Measurements from ENCODE around the gene RAB7A. TPM values are rescaled to one million over a fixed set of nuclear protein-coding genes. Genes with fewer than 3 reads are reported as not detected.

RAB7A gene
- total RNA-seq: 40.3 and 40.8 TPM in 2 replicates

DNA sequence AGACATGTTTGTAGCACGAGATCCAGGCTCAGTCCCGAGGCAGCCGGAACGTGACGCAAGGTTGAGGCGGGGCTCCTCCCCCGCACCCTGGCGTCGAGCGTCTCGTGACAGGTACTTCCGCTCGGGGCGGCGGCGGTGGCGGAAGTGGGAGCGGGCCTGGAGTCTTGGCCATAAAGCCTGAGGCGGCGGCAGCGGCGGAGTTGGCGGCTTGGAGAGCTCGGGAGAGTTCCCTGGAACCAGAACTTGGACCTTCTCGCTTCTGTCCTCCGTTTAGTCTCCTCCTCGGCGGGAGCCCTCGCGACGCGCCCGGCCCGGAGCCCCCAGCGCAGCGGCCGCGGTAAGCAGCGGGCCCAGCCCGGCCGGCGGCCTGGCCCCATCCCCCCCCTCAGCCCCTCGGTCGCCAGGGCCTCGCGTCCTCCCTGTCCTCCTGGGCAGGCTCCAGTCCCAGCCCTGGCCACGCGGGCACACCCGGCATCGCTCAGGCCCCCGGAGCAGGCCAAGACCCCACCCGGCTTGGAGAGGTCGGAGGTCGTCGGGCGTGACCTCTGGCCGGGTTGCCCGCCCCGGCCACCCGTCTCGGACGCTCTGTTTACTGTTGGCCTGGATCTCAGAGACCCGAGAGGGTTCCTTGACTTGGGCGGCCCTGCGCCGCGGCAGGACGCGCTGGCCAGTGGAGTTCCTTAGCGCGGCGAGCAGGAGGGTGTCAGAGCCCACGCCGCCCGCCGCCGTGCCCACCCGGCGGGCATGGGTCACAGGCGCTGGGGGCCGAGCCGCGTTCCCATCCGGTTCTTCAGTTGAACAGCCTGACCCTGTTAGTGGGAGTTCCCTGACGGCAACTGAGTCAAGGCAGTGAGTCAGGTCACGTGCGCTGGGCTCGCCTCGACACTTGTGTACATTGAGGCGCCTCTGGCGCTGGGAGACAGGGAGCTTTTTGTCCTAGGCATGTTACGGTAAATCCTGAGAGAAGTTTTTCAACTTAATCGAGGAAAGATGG, at the start of gene RAB7A:
RAB7A (plus strand) TSS at position 161 of the 994 bp plus-strand sequence. CDS start 69,185 bp downstream, outside the sequence.
- DNase-seq (ENCODE audit: low read depth, low spot score): peak; percentile 96

DNA sequence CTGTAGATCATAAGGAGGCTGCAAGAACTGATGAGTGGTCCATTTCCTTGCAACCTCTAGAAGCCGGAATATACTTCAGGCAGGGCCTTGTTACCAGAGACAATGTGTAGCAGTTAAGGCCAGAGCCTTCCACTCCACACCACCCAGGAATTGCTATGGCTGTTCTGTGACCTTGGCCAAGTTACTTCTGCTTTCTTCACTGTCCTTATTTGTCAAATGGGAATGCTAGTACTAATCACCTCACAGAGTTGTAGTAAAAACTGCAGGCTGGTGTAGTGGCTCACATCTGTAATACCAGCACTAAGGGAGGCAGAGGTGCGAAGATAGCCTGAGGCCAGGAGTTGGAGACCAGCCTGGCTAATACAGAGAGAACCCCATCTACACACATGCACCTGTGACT, 46.6 kb upstream of the RAB7A start:
- no peak for DNase-seq (ENCODE audit: low read depth, low spot score)

DNA sequence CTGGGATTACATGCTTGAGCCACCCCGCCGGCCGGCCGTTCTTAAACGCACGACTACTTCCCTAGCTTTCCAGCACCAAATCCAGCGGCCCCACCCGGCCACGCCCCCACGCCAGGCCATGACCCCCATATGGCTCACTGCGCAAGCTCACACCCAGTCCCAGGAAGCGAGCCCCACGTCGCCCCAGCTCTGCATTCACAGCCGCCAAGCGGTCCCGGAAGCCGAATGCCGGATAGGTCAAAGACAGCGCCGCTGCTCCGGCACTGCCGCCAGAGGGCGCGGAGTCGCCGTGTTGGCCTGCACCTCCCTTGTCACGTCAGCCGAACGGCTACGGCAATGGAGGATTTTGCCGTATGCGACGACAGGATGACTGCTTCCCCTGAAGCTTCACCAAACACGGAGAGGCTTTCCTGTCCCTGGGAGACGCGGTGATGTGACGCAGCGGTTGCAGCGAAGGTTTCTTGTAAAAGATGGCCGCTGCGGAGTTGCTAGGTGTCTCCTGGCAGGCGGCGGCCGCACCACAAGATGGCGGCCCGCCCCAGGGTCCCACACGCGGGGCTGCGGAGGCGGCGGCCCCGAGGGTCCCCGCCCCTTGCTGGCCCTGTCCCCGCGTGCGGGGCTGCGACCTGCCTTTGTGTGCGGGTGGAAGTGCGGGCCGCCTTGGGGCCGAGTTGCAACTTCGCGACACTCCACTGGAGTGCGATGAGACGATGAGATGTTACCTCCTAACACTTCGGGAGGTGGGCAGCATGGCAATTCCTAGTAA, 45.2 kb upstream of the RAB7A start:
- DNase-seq (ENCODE audit: low read depth, low spot score): peak; percentile 85

DNA sequence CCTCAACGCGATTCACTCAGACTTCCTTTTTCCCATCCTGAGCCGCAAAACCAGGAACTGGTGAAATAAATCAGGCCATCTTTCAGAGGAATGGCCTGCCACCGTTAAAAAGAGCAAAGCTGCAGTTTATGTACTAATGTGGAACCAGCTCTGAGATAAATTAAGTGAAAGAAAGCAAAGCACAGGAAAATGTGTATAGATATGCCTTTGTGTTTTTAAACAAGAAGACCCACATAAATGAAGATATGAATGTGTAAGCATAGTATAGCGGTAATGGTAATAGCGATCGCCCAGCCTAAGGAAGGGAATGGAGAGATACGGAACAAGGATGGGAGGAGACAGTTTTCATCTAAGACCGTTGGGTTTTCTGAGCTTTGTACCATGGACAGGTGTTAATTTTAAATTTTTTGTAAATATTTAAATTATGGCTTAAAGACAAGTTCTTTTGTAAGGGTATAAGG, 44.6 kb upstream of the RAB7A start:
- DNase-seq (ENCODE audit: low read depth, low spot score): no peak

DNA sequence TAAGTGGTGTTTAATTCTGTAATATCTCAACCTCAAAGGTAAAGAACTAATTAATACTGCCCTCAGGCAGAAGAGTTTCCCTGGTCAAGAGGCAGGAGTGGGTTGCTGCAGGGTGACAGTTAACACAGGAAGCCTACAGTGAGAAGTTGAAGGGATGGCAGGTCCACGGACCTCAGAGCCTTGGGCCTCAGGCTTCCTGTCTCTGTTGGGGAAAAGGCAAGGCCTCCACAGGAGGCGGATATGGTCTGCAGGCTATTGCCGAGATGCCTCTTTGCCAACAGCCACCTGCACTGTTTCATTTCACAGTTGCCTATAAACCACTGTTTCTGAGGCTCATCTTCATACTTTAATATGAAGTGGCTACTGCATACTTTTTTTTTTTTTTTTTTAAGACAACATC, 42.0 kb upstream of the RAB7A start:
- no peak for DNase-seq (ENCODE audit: low read depth, low spot score)

DNA sequence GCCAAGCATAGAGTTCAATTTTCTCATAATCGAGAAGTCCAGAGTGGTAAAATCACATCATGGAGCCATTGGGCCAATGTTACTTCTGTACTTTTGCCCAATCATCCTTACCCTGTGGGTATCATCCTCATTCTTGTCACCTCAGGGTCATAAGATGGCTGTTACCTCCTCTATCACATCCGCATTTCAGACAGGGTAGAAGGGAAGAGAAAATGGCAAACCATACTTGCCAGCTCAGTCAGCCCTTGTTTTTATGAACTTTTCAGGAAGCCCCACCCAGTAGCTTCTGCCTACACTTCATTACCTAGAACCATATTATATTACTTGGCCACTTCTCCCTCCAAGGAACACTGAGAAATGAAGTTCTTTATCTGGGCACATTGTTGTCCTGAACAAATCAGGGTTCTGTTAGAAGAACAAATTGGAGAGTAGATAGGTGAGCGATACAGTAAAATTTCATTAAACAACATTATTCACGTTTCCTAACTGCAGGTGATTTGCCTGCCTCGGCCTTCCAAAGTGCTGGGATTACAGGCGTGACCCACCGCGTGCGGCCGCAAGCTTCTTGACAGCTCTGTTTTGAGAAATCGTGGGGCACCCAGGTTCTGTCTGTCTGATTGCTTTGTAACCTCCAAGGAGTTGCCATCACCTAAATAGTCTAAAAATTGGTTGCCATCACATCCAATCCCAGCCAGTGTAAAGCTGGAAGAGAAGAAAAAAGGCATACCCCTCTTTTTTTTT, 40.8 kb upstream of the RAB7A start:
- no peak for DNase-seq (ENCODE audit: low read depth, low spot score)

DNA sequence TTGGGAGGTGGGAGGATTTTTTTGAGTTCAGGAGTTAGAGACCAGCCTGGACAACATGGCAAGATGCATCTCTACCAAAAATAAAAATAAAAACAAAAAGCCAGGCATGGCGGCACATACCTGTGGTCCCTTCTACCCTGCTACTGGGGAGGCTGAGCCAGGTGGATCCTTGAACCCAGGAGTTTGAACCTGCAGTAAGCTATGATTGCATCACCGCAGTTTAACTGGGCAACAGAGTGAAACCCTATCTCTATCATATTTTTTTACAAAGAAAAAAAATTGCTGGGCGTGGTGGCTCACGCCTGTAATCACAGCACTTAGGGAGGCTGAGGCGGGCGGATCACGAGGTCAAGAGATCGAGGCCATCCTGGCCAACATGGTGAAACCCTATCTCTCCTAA, 39.5 kb upstream of the RAB7A start:
- DNase-seq (ENCODE audit: low read depth, low spot score): no peak

DNA sequence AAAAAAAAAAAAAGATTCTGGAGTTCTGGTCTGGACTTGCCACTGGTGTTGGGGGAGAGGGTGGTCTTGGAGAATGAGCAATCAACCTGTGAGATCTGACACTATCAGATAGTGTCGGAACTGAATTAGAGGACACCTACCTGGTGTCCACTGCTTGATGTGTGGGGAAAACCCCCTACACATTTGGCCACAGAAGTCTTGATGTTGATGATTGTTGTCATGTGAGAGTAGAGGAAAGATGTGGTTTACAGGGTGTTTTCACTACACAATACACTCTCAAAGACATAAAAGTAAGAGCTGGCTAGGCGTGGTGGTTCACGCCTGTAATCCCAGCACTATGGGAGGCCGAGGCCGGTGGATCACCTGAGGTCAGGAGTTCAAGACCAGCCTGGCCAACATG, 36.9 kb upstream of the RAB7A start:
- no peak for DNase-seq (ENCODE audit: low read depth, low spot score)

DNA sequence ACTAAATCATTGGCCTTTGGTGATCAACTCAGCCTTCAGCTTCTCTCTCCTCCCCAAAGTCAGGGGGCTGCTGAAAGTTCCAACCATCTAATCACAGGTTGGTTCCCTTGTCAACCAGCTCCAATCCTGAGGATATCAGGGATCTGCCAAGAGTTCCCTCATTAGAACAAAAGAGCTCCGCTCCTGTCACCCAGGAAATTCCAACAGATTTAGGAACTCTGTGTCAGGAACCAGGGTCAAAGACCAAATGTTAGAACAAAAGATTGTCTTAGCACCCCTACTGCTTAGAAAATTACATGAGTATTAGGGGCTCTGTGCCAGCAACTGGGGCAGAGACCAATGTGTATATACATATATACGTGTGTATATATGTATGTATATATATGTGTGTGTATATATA, 32.3 kb upstream of the RAB7A start:
- no peak for DNase-seq (ENCODE audit: low read depth, low spot score)

DNA sequence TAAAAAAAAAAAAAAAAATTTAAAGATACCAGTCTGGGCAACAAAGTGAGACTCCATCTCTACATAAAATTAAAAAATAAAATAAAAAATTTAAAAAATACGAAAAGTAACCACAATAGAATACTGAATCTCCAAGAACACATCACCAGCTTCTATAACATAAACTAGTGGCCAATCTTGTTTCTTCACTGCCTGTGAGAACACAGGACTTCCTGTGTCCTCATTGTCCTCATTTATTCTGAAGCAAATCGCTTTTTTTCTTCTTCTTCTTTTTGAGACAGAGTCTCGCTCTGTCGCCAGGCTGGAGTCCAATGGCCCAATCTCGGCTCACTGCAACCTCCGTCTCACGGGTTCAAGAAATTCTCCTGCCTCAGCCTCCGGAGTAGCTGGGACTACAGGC, 28.6 kb upstream of the RAB7A start:
- DNase-seq (ENCODE audit: low read depth, low spot score): no peak

DNA sequence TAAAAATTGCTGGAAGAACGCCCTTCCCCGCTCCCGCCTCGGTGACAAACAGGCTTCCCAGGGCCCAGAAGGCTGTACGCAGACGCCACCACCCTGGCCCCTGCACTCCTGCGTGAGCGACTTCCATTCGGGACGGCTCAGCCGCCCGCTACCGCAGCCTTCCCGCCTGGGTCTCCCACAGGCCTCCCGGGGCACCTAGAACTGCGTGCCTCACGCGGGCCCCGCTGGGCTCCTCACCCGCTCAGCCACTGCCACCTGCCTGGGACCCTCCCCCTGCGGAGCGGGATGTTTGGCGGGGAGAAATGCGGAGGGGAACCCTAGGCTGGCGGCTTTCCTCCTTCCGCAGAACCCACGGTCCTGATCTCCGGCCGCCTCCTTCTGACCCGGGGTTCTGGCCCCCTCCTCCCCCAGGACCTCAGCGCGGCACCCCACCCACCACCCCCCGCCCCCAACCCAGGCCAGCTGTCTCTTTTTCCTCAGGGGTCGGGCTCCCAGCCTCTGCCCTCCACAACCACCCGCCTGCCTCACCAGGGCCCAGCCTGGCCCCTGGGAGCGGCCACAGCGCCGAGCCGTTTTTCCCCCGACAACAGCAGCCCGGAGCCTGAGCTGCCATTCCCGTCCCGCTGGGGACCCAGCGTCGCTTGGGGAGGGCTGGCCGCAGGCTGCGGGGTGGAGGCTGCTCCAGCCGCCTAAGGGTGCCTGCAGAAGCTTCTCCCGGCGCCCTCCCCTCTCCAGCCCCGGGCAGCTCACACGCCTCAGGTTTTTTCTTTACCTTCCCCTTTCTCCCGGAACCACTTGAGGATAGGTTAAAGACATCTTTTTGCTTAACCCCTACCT, 27.6 kb upstream of the RAB7A start:
- no peak for DNase-seq (ENCODE audit: low read depth, low spot score)

DNA sequence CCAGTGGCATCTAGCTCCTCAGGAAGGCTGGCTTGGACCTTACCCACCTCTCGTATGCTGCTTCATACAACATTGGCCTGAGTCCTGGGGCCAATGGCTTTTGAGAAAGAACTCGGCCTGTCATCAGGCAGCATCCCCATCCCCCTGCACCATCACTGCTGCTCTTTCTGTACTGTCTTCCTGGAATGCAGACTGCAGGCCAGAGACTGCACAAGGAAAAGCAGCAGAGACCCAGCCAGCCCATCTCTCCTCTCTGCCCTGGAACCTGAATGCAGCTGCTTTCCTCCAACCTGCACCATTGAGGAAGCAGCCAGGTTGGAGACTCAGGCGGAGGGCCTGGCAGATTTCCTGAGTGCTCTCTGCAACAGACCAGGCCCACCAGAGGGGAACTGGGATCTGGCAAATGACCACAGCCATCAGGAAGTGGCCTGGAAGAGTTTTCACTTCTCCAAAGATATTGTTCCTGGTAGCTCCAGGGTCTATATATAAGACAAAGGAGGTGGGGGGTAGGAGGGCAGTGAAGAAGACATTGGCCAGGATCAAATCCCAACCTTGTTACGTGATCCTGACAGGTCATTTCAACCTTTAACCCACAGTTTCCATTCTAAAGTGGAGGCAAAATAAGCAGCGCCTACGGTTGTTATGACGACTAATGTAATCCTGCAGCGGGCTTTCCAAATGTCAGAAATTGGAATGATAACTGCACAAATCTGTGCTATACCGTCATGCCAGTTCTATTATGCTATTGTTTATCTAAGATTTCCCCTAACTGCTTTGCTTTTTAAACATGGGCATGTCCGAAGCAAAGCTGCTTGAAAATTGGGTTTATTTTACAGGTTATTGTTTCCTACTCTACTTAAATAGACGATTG, 24.4 kb upstream of the RAB7A start:
- DNase-seq (ENCODE audit: low read depth, low spot score): no peak

DNA sequence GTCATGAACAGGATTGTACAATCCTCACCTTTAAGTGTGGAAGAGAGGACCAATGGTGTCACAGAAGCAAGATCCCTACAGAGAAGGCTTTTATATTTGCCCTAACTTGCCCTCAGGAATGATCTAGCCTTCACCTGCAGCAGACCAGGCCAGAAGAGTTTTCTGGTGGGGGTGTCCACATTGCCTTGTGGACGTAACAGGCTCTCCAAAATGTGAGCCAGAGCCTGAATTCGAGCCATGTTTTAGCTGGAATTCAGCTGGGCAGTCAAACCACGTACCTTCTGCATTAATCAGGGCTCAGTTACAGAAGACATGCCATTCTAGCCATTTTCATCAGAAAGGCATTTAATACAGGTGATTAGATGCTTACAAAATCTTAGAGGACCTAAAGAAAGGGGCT, 23.6 kb upstream of the RAB7A start:
- DNase-seq (ENCODE audit: low read depth, low spot score): no peak

DNA sequence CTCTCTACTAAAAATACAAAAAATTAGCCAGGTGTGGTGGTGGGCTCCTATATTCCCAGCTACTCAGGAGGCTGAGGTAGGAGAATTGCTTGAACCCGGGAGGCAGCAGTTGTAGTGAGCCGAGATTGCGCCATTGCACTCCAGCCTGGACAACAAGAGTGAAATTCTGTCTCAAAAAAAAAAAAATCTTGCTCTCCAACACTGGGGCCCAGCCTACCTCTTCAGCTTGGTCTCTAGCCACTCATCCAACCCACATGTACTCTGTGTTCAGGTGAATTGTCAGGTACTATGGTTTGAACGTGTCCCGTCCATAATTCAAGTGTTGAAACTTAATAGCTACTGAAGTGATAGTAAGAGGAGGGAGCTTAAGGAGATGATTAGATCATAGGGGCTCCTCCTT, 22.4 kb upstream of the RAB7A start:
- no peak for DNase-seq (ENCODE audit: low read depth, low spot score)

DNA sequence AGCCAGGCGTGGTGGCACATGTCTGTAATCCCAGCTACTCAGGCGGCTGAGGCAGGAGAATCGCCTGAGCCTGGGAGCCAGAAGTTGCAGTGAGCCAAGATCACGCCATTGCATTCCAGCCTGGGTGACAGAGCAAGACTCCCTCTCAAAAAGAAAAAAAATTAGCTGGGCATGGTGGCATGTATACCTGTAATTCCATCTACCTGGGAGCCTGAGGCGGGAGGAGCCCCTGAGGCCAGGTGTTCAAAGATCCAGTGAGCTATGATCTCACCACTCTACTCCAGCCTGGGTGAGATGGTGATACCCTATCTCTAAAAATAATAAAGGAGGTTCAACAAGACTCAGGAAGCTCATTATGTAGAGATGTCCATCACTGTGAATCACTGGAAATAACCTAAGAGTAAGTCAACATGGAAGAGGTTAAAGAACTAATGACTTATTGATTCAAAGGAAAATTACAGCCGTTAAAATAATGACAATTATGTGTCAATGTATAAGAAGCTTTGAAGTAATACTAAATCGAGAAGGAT, 19.8 kb upstream of the RAB7A start:
- DNase-seq (ENCODE audit: low read depth, low spot score): no peak

DNA sequence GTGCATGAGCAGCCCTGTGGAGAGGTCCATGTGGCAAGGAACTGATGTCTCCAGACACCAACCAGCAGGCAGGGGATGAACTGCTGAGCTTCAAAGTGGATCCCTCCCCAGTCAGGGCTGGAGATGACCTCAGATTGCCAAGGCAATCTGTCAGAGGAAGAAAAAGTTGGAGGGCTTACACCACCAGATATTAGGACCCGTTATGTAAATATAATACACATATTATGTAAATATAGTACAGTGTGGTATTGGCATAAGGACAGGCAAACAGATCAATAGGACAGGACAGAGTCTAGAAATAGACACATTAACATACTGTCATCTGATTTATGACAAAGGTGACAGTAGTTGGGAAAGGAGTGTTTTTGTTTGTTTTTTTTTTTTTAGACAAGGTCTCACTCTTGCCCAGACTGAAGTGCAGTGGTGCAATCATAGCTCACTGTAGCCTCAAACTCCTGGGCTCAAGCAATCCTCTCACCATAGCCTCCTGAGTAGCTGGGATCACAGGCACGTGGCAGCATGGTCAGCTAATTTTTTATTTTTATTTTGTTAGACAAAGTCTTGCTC, 18.0 kb upstream of the RAB7A start:
- no peak for DNase-seq (ENCODE audit: low read depth, low spot score)

DNA sequence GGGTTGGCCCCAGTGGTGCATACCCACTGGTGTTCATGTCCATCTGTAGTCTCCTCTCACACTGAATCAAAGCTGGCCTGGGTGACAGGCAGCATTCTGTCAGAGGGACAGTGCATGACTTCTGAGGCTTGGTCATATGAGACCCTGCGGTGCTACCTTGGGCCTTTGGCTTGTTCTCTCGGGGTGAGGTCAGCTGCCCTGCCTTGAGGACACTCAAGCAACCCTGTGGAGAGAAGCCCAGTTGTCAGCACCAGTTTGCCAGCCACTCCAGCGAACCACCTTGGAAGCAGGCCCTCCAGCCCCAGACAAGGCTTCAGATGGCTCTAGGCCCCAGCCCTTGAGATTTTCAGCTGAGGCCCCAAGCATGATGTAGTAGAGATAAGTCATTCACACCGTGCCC, 16.9 kb upstream of the RAB7A start:
- no peak for DNase-seq (ENCODE audit: low read depth, low spot score)

DNA sequence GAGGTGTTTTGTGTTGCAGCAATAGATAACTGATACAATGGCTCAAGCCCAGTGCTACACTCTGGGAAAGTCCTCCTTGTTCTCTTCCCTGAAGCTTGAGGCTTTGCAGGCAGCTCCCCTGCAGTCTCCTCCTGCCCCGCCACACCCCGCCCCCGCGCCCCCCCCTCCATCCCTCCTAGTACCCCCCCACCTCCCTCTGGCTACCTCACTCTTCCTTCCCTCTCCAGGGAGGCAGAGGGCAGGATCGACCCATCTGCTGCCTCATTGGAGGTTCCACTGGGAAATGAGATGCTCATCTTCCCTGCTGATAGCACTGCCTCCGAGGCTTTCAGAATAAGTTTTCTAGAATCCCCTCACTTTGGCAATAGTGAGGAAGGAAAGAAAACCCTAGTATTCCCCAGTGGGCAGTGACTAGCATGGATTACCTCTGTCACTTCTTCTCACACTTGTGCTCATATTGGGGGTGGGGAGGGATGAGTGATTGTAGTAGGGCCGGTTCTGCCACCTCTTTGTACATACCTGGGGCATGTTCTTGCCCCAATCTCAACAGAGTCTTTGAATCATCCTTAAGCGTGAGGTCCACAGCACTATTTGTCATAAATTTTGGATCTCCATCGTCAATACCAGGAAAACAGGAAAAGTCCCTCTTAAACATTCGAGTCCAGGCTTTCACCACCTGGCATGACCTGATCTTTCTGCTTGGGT, 16.3 kb upstream of the RAB7A start:
- DNase-seq (ENCODE audit: low read depth, low spot score): no peak
